H9 (cell line): ENCODE measurements around the gene STOX2. TPM values are rescaled to one million over a fixed set of nuclear protein-coding genes. Genes with fewer than 3 reads are reported as not detected.

Experiments
- DNase-seq: peaks from one replicate; pipeline ENCODE4 v3.0.0-alpha.2; 2017
- H2AFZ ChIP-seq: one replicate; pipeline ENCODE4 v1.6.1; 2013; ENCODE audit warnings: mild to moderate bottlenecking, low read length, control low read depth, moderate library complexity
- H2AK5ac ChIP-seq: 2 replicates; pipeline ENCODE4 v1.6.1; 2013; ENCODE audit warnings: low read length, control low read depth, mixed read lengths; ENCODE audit not compliant: insufficient read length
- H2BK120ac ChIP-seq: one replicate; pipeline ENCODE4 v1.6.1; 2013; ENCODE audit warnings: low read depth, mild to moderate bottlenecking, low read length, control low read depth, inconsistent platforms; ENCODE audit not compliant: poor library complexity, severe bottlenecking
- H2BK12ac ChIP-seq: 2 replicates; pipeline ENCODE4 v1.6.1; 2013; ENCODE audit warnings: low read length, control low read depth, mixed read lengths, low read depth; ENCODE audit not compliant: insufficient read length
- H2BK15ac ChIP-seq: 2 replicates; pipeline ENCODE4 v1.6.1; 2013; ENCODE audit warnings: low read depth, low read length, control low read depth
- H2BK20ac ChIP-seq: one replicate; pipeline ENCODE4 v1.6.1; 2013; ENCODE audit warnings: low read depth, mild to moderate bottlenecking, low read length, control low read depth, inconsistent platforms; ENCODE audit not compliant: poor library complexity, severe bottlenecking
- H2BK5ac ChIP-seq: 2 replicates; pipeline ENCODE4 v1.6.1; 2013; ENCODE audit warnings: low read length, control low read depth, mixed read lengths; ENCODE audit not compliant: insufficient read length
- H3K14ac ChIP-seq: 2 replicates; pipeline ENCODE4 v1.6.1; 2013; ENCODE audit warnings: low read length, control low read depth; ENCODE audit not compliant: insufficient read depth
- H3K18ac ChIP-seq: 2 replicates; pipeline ENCODE4 v1.6.1; 2013; ENCODE audit warnings: low read depth, mild to moderate bottlenecking, mixed read lengths, low read length, control low read depth; ENCODE audit not compliant: insufficient read length
- H3K23ac ChIP-seq: 2 replicates; pipeline ENCODE4 v1.6.1; 2013; ENCODE audit warnings: low read length, control low read depth, mixed read lengths, low read depth; ENCODE audit not compliant: insufficient read length
- H3K23me2 ChIP-seq: 2 replicates; pipeline ENCODE4 v1.6.1; 2013; ENCODE audit warnings: low read depth, mild to moderate bottlenecking, mixed read lengths, low read length, control low read depth; ENCODE audit not compliant: insufficient read length, poor library complexity, severe bottlenecking
- H3K27ac ChIP-seq: 2 replicates; pipeline ENCODE4 v1.5.1; 2013; ENCODE audit warnings: low read length, control low read depth, mixed read lengths, low read depth; ENCODE audit not compliant: insufficient read length
- H3K27me3 ChIP-seq: 2 replicates; pipeline ENCODE4 v1.6.1; 2013; ENCODE audit warnings: low read length, control low read depth, inconsistent platforms; ENCODE audit not compliant: insufficient read depth
- H3K4ac ChIP-seq: 2 replicates; pipeline ENCODE4 v1.6.1; 2013; ENCODE audit warnings: low read depth, mild to moderate bottlenecking, control low read depth, inconsistent platforms, low read length, moderate library complexity
- H3K4me1 ChIP-seq: 2 replicates; pipeline ENCODE4 v1.6.1; 2013; ENCODE audit warnings: low read length, control low read depth, inconsistent platforms; ENCODE audit not compliant: insufficient read depth
- H3K4me2 ChIP-seq: 2 replicates; pipeline ENCODE4 v1.6.1; 2013; ENCODE audit warnings: low read length, control low read depth, mixed read lengths; ENCODE audit not compliant: insufficient read length, insufficient read depth
- H3K56ac ChIP-seq: 2 replicates; pipeline ENCODE4 v1.6.1; 2013; ENCODE audit warnings: low read depth, mild to moderate bottlenecking, mixed read lengths, low read length, control low read depth; ENCODE audit not compliant: insufficient read length
- H3K79me1 ChIP-seq: 2 replicates; pipeline ENCODE4 v1.6.1; 2013; ENCODE audit warnings: low read depth, mild to moderate bottlenecking, moderate library complexity, low read length, control low read depth, inconsistent platforms; ENCODE audit not compliant: insufficient read depth, poor library complexity, severe bottlenecking
- H3K79me2 ChIP-seq: 2 replicates; pipeline ENCODE4 v1.6.1; 2013; ENCODE audit warnings: low read length, control low read depth, inconsistent platforms; ENCODE audit not compliant: insufficient read depth
- H3K9ac ChIP-seq: 2 replicates; pipeline ENCODE4 v1.6.1; 2013; ENCODE audit warnings: low read length, control low read depth, mixed read lengths; ENCODE audit not compliant: insufficient read length; ENCODE audit errors: extremely low read depth
- H3K9me3 ChIP-seq: one replicate; pipeline ENCODE4 v1.6.1; 2013; ENCODE audit warnings: low read depth, low read length, inconsistent platforms; ENCODE audit not compliant: control insufficient read depth
- H3T11ph ChIP-seq: one replicate; pipeline ENCODE4 v1.6.1; 2013; ENCODE audit warnings: mild to moderate bottlenecking, low read length, control low read depth, inconsistent platforms
- H4K20me1 ChIP-seq: one replicate; pipeline ENCODE4 v1.6.1; 2013; ENCODE audit not compliant: control insufficient read depth, insufficient read length, insufficient read depth
- H4K5ac ChIP-seq: 2 replicates; pipeline ENCODE4 v1.6.1; 2013; ENCODE audit warnings: low read depth, mild to moderate bottlenecking, mixed read lengths, low read length, control low read depth; ENCODE audit not compliant: insufficient read length
- H4K8ac ChIP-seq: replicated peaks from 2 replicates; pipeline ENCODE4 v1.6.1; 2013; ENCODE audit warnings: low read length, control low read depth, mixed read lengths, low read depth; ENCODE audit not compliant: insufficient read length
- H4K91ac ChIP-seq: 2 replicates; pipeline ENCODE4 v1.6.1; 2013; ENCODE audit warnings: low read depth, mild to moderate bottlenecking, moderate library complexity, mixed read lengths, low read length, control low read depth; ENCODE audit not compliant: insufficient read length
- H3K27ac Mint-ChIP-seq, 3 experiments: 2 replicates in 2 of 3; 3 replicates in 1 of 3; pipeline ENCODE4 v1.8.0; 2020 to 2021; ENCODE audit warnings: mixed read lengths in 3 of 3, mild to moderate bottlenecking in 1 of 3, moderate library complexity in 1 of 3
- H3K27me3 Mint-ChIP-seq: 2 replicates; pipeline ENCODE4 v1.8.0; 2021; ENCODE audit warnings: low read depth, mild to moderate bottlenecking, moderate library complexity, mixed read lengths
- H3K36me3 Mint-ChIP-seq, 3 experiments: 2 replicates in 2 of 3; 3 replicates in 1 of 3; pipeline ENCODE4 v1.8.0; 2020 to 2021; ENCODE audit warnings: low read depth in 3 of 3, mixed read lengths in 3 of 3; ENCODE audit not compliant: insufficient read depth in 1 of 3
- H3K4me1 Mint-ChIP-seq, 2 experiments: 2 replicates each; pipeline ENCODE4 v1.8.0; 2020; ENCODE audit warnings: mixed read lengths in 2 of 2
- H3K4me3 Mint-ChIP-seq, 2 experiments: 2 replicates in 1 of 2; 3 replicates in 1 of 2; pipeline ENCODE4 v1.8.0; 2020 to 2021; ENCODE audit warnings: mild to moderate bottlenecking in 2 of 2, mixed read lengths in 2 of 2, moderate library complexity in 1 of 2
- H3K9me3 Mint-ChIP-seq, 2 experiments: 2 replicates in 1 of 2; 3 replicates in 1 of 2; pipeline ENCODE4 v1.8.0; 2020; ENCODE audit warnings: mild to moderate bottlenecking in 2 of 2, mixed read lengths in 2 of 2, moderate library complexity in 1 of 2
- CTCF ChIP-seq: fragments of 200-600 bp; sonication (generic); conservative IDR thresholded peaks from 3 replicates; pipeline ENCODE4 v1.8.0; 2021; ENCODE audit warnings: antibody characterized with exemption, mild to moderate bottlenecking
- WGBS: extraction: QIAGEN DNeasy Blood & Tissue Kit; methylation state at CpG from one replicate; pipeline ENCODE4 v1.1.7; 2013; ENCODE audit warnings: missing lambda C conversion rate, low lambda C conversion rate, mixed read lengths; ENCODE audit not compliant: insufficient read length; ENCODE audit errors: extremely low coverage; 5-methylcytosine and 5-hydroxymethylcytosine counted together
- total RNA-seq: library from RNA; stranded (reverse); gene quantifications from 2 replicates; pipeline ENCODE4 v1.2.1, GENCODE V29; 2021

The STOX2 gene
- total RNA-seq, 1 experiment from 2014 or later, result 28.2 TPM

DNA sequence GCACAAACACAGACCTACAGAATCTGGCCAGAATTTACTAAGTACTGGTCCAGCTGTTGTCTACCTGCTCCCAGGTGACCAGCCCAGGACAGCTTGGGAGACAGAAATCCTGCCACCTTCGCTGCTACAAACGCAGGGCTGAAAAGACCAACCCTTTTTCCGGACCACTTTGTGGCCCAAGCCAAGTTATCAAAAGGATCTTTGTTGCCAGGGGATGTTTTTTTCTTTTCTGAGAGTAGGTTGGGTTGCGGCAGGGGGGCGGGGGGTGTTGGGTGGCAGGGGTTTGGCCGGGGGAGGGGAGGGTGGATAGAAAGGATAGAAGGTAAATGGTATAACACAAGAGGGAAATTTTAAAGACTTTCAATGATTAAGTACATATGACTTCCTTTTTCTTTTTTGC is 63.4 kb downstream of the STOX2 start:
- Histone ChIP-seq H3K23me2 (no peaks in the 10 kb centered on the region), H4K91ac (no peak overlapping the region), H3K9me3 (no peaks in the 10 kb centered on the region), H3K27ac (no peak overlapping the region), H3K23ac (no peak overlapping the region), H2AFZ (no peak overlapping the region), H2AK5ac (no peak overlapping the region), H3K79me2 (peaks cover 2% of the 10 kb centered on the region; the same call in 1 of the 2 replicates), H4K5ac (no peak overlapping the region), H2BK12ac (no peak overlapping the region), H2BK15ac (no peak overlapping the region), H3K4me2 (no peak overlapping the region), H2BK120ac (no peak overlapping the region), H3K4me1 (peaks cover 6% of the 10 kb centered on the region), H2BK20ac (no peak overlapping the region), H3K14ac (0 out of 2 replicates have a peak overlapping the region, but pooled peaks have one; percentile 56), H4K8ac (no peak overlapping the region), H3K56ac (no peak overlapping the region), H3T11ph (no peak overlapping the region), H3K4ac (no peak overlapping the region), H2BK5ac (no peak overlapping the region), H4K20me1 (no peaks in the 10 kb centered on the region), H3K27me3 (no peaks in the 10 kb centered on the region), H3K79me1 (no peaks in the 10 kb centered on the region), H3K18ac (no peak overlapping the region), H3K9ac (no peak overlapping the region)
- Mint-ChIP-seq H3K4me1 (peaks cover 38 to 48% of the 10 kb centered on the region in 2 experiments), H3K27ac (peak overlapping the region in 2 of 3 experiments; percentile 22 to 65; a peak in 2 of 7 replicates), H3K27me3 (no peaks in the 10 kb centered on the region; the same call in 1 of the 2 replicates), H3K36me3 (peaks cover 0 to 8% (median 6%) of the 10 kb centered on the region in 3 experiments; a peak in 4 of 7 replicates), H3K4me3 (no peak overlapping the region; a peak in 1 of 5 replicates), H3K9me3 (peaks cover 3 to 10% of the 10 kb centered on the region in 2 experiments; a peak in 4 of 5 replicates)
- no CpG with 5 or more reads among the region's 6 CpGs for WGBS
- no peak for TF ChIP-seq CTCF
- no peak for DNase-seq
